HT1080 (cell line): Measurements from ENCODE around the gene POLR3K. TPM values are rescaled to one million over a fixed set of nuclear protein-coding genes. Genes with fewer than 3 reads are reported as not detected.
"Not testable (repeated sequence)": the region's sequence is repeated elsewhere in the genome, so short reads cannot be mapped to it uniquely, and the experiment has no call there.

Experiments used
- DNase-seq: peaks from one replicate; pipeline ENCODE4 v3.0.0-alpha.2; 2015; ENCODE audit warnings: low read depth
- small RNA-seq: library from RNA; depleted of rRNA; stranded (forward); fragments of <200 nt; gene quantifications from one replicate; pipeline ENCODE3, GENCODE V24; 2014
- total RNA-seq: library from RNA; depleted of rRNA; stranded (reverse); fragments of >200 nt; shearing (Covaris generic); gene quantifications from 2 replicates; pipeline ENCODE4 v1.2.3, GENCODE V29; 2014; rRNA removed

Gene POLR3K
- total RNA-seq, 1 experiment from 2014 or later: 18.2 TPM

- not testable (repeated sequence) for DNase-seq
Measured at GRCh38 chr16:20886-21285, 32.5 kb downstream of the POLR3K start.

- not testable (repeated sequence) for DNase-seq
Measured at GRCh38 chr16:17062-17765, 36.2 kb downstream of the POLR3K start.

GRCh38 chr16:10772-11171 lies 42.6 kb downstream of the POLR3K start:
- DNase-seq: not testable (repeated sequence)

GRCh38 chr16:9903-10665 lies 43.3 kb downstream of the POLR3K start:
- no peak for DNase-seq

Small RNAs within 50 kb of the gene (small RNA-seq; reads per million reads assigned to genes)
- gene MIR6859-4 (not detected), gene Z69720.2 (not detected)

Other genes starting within 250 kb of the POLR3K start
- 35.6 and 43.3 TPM in 2 replicates for gene SNRNP25, start 220 bp upstream of the POLR3K start, total RNA-seq
- 18.0 and 21.4 TPM in 2 replicates for gene RHBDF1, start 19.0 kb upstream of the POLR3K start, total RNA-seq
- 198 and 210 TPM in 2 replicates for gene MPG, start 24.6 kb upstream of the POLR3K start, total RNA-seq
- gene NPRL3, start 85.1 kb upstream of the POLR3K start, total RNA-seq: 6.0 and 13.6 TPM in 2 replicates
- not detected in 2 replicates for gene HBZ, start 99.0 kb upstream of the POLR3K start, total RNA-seq
- not detected in 2 replicates for gene HBM, start 112.4 kb upstream of the POLR3K start, total RNA-seq
- gene HBA2, start 119.3 kb upstream of the POLR3K start, total RNA-seq: not detected in 2 replicates
- gene HBA1, start 123.1 kb upstream of the POLR3K start, total RNA-seq: not detected in 2 replicates
- gene HBQ1, start 126.9 kb upstream of the POLR3K start, total RNA-seq: 2.0 and 3.6 TPM in 2 replicates
- 69.2 and 73.3 TPM in 2 replicates for gene LUC7L, start 175.8 kb upstream of the POLR3K start, total RNA-seq
- gene FAM234A, start 181.2 kb upstream of the POLR3K start, total RNA-seq: 37.9 and 43.5 TPM in 2 replicates
- 0.07 TPM in 1 of 2 replicates, not detected in the other for gene RGS11, start 222.3 kb upstream of the POLR3K start, total RNA-seq
- gene ARHGDIG, start 227.0 kb upstream of the POLR3K start, total RNA-seq: 0.07 TPM in 1 of 2 replicates, not detected in the other
- gene PDIA2, start 229.6 kb upstream of the POLR3K start, total RNA-seq: 1.2 TPM in 1 of 2 replicates, not detected in the other